GM21825 (cell line): ENCODE results near the gene TRPM5.

Source experiments
- ATAC-seq: cut with Tn5 transposase; IDR thresholded peaks from one replicate; pipeline ENCODE4 v1.9.1; 2021; ENCODE audit warnings: mild to moderate bottlenecking, moderate library complexity; ENCODE audit not compliant: unreplicated experiment

Gene TRPM5

DNA sequence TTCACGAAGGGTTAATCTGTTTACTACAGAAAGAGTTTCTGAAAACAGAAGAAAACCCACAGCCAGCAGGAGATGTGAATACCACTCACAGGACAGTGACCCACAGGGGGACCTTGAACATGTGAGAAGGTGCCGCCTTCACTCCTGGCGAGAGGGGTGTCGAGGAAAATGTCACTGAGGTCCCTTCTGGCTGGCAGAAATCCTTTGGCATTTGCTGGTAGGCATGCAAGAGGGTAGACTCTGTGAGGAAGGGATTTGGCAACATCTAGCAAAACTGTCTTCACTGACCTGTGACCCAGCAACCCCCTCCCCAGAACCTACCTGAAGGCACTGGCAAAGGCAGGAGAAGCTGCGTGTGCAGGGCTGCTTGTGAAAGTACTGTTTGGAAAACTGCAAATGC lies 9.1 kb upstream of the TRPM5 start:
- no peak for ATAC-seq

DNA sequence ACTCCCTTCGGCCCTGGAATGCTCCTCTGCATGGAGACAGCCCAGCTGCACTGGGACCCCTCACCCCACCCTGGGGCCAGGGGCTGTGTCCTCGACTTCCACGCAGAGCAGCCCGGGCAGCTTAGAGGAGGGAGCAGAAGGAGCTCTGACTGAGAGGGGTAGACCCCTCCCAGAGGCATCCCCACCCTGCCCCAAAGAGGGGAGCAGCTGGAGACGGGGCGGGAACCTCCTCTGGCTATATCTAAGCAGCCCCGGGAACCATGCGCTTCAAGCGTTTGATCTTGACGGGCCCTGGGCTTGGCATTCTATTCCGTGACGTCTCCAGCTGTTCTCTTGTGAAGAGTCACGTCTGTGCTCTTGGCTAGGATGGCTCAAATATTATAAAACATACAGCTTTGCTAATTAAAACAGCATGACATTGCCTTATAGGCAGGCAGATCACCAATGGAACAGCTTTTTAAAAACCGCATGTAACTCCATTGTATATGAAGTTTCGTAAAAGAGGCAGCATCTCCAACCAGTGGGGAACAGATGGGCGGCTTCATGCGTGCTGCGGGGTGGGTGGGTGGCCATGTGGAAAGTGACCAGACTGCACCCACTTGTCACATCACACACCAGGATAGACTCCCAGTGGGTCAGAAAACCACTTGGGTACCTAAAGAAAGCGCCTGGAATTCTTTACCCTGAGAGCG lies 8.2 kb upstream of the TRPM5 start:
- no peak for ATAC-seq

DNA sequence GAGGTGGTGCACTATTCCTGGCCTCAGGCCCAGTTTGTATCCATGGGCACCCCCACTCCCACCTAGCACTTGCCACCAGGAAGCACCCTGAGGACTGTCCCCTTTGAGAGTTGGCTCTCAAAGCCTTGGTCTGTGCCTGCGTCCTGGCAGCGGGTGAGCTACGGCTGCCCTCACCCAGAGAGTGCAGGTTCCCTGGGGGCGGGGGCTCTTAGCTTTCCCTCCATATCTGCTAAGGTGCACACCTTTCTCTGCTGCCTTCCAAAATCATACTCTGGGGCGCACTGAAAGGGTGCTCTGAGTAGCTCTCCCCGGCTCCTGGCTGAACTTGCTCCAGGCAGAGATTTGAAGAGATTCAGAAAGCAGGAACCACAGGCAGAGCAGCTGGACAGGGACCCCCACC lies 7.6 kb upstream of the TRPM5 start:
- no peak for ATAC-seq

DNA sequence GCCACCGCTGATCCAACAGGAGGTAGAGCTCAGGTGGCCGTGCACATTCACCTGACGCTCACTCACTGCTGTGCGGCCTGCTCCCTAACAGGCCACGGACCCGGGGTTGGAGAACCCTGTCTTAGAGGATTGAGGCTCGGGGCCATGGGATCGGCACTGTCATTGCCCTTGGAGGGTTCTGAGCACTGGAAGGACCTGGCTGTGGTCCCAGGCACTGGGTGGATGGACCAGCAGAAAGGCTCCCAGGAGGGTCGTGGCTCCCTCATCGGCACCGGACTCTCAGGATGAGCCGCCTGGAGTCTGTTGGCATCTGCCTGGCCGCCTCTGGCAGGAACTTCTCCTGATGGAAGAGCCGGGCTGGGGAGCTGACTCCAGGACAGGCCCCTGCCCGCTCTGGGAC lies 7.0 kb upstream of the TRPM5 start:
- no peak for ATAC-seq

DNA sequence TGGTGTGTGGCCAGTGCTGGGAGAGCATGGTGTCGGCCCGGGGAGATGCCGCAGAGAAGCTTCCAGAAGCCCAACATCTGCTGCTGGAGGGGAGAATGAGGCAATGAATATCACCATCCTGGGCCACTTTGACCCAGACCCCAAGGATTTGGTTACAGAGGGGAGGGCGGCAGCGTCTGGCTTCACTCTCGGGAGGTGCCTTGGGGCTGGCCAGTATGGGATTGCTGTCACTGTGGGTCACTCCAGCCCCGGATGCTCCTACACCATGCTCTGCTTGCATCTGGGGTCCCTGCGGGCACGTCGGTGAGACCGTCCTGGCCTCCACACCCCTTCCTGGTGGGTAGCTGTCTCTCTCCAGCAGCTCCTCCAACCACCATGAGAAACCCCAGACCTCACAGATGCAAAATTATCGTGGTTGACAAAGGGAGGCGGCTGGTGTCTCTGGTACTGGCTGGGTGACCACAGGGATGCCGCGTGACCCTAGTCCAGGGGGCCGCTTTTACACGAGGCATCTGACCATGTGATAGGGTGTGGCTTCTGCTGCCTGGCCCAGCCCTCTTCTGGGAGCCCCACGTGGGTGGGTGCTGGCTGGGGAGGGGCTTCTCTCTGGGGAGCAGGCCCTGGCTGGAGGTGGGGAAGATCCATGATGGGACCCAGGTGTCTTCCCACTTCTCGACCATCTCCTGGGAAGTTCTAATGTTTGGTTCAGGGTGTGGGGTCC lies 6.2 kb upstream of the TRPM5 start:
- no peak for ATAC-seq

DNA sequence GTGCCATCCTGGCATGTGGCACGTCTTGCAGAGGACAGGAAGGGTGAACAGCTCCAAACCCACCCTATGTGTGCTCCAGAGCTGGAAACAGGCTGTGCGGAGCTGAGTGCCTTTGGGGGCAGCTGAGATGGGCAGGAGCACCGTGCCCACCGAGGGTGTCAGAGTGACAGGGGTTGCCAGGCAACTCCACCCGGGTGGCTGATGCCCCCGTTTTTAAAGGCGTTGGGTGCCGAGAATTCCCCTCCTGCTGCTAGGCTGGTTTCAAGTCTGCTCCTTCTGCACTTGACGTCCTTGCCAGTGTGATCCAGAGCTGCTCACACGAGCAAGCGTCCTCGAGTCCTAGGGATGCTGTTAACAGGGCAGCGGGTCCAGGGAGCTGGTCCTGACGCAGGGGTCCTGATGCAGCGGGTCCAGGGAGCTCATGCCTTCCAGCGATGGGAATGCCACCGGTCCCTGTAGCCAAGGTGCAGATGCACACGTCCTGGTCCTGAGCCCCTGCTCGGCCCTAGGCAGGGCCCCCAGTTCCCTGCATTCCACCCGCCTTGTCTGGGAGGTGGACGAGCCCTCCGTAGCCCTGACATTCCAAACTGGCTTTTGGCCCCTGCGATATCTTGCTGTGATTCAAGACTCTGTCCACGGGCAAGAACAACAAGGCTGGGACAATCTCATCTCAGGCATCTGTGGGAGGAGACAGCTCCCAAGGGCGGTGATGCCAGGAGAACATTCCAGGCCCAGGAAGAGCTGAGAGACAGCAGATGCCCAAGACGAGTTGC lies 5.4 kb upstream of the TRPM5 start:
- ATAC-seq, result no peak

DNA sequence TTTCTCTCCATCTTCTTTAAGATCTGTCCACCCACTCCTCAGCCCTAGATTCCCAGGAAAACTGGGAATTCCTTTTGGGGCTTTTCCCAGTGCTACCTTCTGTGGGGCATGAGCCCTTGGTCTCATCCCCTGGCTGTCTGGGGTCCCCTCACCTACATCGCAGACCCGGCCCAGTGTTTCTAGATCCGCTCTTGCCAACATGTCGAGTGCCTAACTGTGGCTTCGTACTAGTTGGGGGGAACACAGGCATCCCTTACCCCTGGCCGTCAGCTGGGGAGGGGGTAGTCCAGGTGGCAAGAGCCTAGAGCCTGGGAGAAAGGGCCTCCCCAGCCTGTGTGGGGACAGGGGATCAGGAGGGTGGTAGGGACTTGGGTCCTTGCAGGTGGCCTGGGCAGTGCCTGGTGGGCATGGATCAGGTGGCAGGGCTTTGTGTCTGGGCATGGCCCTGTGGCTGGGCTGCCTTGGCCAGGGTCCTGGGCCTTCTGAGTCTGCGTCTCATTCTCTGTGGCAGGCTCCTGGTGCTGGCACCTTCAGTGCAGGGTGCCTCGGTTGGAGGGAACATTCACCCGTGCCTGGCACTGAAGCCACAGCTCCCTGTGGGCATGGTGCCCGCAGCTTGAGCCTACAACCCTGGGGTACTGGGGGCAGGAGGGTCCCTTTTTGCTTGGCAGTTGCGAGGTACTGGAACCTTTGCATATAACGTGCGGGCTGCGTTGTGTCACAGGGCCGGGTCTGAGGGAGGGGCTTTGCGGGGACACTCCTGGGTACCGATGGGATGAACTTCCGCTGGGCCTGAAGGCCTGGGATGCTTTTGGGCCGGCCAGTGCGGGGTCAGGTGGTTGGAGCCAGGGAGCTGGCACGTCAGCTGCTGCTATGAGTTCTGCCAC lies 4.6 kb upstream of the TRPM5 start:
- ATAC-seq, result no peak

DNA sequence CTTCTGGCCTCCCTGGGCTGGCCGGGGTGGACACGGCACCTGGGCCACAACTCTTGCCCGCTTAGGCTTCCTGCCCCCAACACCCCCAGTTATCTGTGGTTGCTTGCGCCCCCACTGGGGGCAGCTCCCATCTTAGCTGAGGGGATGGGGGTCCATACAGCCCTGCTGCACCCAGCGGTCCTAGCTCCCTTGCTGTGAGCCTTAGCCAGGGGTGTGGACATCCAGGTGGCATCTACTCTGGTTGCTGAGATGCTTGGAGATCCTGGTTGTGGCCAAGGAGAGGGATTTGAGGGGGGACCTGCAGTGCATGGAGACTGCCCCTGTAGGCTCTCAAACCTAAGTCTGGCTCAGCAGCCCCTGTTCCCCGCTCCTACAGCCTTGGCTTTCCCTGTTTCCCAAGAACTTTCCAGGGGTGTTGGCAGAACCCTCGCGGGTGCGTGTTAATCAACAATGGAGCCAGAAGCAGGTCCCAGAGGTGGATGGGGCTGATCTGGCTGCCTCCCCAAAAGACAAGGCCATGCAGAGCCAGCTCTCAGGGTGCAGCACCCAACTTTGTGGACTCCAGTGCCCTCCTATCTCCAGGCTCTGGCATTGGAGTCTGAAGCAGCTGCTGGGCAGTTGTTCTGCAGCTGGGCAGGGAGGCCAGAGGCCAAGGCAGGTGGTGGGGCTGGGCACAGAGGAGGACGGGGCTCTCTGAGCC lies 3.8 kb upstream of the TRPM5 start:
- no peak for ATAC-seq

DNA sequence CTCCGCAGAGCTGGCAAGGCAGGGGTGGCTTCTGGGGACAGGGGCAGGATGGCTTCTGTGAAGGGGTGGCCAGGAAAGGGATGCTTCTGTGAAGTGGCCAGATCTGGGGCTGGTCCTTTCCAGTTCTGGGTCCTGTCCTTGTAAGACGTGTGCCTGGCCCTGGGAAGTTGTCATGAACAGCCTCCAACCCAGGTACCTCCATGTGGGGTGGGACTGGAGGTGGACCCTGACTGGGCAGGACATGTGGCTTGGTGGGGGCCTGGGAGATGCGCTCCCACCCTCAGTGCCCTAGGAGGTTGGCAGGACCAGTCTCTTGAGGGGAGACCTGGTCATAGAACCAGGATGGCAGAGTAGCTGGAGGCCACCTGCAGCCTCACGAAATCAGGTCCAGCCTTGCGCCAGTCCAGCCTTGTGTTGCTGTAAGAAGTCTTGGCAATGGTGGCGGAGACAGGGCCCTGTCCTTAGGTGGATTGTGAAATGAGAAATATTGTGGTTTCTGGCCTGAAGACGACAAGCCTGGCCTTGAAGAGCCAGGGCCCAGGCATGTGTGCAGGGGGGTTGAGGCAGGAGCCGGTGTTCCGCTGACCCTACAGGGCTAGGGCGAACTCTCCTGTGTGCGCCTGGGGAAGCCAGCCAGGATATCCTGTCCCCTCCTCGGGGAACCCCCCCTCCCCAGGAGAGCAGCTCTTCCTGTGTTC lies 3.1 kb upstream of the TRPM5 start:
- no peak for ATAC-seq

DNA sequence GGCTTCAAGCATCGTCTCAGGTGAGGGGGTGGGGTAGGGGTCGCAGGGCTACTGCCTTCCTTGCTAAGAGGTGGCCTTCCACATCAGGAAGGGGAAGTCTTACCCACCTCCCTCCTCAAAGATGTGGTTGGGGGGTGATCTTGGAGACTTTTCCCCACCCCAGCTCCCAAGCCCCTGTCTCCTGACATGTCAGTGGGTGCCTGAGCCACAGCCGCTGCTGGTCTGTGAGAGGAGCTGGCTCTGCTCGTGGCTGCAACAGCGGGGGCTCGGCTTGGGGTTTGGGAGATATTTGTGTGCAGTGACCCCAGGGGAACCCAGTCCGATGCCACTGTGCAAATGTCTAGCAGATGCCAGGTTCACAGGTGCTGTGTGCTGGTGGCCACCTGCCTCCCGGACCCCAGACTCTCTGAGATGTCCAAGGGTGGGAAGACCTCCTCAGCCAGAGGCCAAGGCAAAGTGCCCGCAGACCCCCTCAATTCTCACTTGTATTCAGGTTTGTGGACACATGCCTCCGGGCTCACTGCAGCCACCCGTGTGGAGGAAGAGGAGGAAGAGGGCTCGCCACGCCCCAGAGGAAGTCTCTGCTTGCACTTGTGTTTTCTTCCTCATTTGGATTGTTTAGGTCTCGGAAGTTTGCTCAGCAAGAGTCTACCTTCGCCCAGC lies 2.4 kb upstream of the TRPM5 start:
- ATAC-seq, result no peak

DNA sequence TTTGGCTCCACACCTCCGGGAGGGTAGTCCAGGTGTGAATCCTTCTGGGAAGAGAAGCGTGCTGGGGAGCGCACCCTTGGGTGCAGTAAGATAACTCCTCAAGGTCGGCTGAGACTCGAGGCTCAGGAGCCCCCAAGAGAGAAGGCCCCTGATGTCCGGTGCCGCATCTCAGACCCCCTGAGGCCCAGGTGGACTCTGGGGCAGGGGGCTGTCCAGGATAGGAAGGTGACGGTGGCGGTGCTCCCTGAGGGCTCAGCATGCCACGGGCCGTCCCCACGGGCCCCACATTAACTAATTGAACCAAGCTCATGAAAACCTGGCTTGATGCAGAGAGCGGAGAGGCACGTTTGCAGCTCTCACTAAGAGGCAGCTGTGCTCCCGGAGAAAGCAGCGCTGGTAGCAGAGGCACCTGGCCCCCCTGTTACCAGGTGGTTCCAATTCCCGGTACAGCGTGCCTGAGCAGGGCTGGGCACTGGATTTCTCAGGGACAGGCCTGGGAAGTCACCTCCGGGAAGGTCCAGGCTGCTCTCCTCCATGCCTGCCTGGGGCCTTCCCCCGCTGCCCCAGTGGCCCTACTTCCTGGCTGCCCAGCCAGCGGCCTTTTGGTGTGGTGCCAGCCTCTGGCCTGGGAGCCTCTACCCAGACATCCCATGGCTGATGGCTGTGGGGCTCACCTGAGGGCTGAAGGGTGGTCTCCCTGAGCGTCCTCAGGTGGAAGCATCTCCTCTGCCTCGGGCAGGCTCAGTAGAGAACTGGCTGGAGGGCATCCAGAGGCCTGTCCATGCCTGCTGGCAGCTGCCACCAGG lies 1.6 kb upstream of the TRPM5 start:
- ATAC-seq, result no peak

DNA sequence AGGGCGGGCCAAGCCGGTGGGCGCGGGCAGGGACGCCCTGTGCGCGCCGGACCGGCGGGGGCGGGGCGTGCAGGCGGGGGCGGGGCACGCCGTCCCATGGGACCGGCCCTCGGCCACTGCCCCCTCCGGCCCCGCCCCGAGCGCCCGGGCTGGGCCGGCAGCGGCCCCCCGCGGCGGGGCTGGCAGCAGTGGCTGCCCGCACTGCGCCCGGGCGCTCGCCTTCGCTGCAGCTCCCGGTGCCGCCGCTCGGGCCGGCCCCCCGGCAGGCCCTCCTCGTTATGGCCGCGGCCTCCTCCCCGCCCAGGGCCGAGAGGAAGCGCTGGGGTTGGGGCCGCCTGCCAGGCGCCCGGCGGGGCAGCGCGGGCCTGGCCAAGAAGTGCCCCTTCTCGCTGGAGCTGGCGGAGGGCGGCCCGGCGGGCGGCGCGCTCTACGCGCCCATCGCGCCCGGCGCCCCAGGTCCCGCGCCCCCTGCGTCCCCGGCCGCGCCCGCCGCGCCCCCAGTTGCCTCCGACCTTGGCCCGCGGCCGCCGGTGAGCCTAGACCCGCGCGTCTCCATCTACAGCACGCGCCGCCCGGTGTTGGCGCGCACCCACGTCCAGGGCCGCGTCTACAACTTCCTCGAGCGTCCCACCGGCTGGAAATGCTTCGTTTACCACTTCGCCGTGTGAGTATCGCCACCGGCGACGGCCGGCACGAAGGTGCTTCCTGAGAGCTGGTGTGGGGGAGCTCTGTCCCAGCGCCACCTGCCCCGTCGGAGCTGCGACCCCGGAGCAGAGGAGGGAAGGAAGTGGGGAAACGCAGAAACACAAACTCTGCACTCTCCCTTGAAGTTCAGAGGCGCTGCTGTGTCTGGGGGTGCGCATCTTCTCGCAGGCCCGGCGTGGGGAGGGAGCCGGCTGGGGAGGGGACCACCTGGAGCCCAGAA lies 769 bp upstream of the TRPM5 start, which contains the start of gene KCNQ1:
TSS of gene KCNQ1 (plus strand) at position 188 of the 925 bp plus-strand sequence. CDS start at position 279, 91 bp downstream.
- ATAC-seq, result no peak

DNA sequence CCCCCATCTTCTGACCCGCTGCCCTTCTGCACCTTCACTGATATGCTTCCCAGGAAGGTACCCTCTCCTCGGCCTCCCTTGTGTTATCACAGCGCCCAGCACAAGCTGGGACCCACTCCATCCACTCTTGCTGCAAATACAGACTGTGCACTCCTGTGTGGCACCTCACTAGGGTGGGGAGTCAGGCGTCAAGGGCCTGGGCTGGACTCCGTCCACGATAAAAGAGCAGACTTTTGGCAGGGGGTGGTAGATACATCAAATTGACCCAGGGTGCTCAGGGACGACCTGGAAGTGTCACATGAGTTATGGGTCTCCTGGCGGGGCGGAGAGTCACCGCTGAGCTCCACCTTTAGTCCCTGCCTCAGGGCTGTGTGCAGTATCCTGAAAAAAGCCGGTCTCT lies 908 bp downstream of the TRPM5 start:
- ATAC-seq, result no peak

DNA sequence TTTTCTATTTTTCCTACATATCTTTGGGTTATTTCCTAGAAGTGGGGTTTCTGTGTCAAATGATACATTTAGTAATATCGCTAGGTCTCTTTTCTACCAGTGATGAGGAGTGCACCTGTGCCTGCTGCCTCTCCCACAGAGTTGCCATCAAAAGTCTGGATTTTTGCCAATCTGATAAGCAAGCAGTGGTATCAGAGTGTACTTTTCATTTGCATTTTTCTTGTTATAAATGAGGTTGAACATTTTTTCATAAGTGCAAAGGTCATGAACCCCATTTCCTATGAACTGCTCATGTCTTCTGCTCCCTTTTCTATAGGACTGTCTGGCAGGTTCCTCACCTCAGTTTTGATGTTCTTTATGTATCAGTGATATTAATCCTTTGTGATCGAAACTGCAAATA lies 1.7 kb downstream of the TRPM5 start:
- ATAC-seq, result no peak

DNA sequence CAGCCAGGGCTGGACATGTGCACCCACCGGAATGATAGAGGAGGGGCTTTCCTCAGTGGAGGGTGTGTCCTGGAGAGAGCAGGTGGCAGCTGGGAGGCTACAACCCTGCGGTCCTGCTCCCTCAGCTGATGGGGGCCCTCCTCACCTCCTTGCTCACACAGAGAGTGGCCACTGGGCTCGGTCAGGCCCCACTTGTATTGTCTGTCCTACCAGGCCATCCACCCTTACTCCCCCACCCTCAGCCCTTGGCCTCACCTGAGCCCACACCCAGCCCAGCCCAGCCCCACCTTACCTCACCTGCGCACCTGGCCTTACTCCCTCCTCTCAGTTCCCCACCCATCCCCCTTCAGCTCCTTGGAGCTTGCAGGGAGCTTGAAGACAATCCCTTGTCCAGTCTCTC lies 3.1 kb downstream of the TRPM5 start:
- no peak for ATAC-seq

DNA sequence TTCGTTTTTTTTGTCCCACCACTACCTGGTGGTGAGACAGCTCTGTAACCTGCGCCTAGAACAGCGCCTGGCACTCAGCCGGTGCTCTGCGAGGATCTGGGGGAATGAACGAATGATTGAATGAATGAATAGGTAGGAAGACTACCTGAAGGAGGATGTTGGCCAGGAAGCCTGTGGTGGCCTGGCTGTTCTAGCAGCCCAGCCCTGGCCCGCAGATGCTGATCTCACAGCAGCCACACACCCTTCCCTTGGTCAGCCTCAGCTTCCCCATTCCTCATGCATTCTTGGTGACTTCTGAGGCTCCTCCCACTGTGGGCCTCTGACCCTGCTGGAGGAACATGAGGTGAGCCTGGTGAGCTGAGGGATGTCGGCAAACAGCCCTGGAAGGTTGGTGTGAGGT lies 3.7 kb downstream of the TRPM5 start:
- no peak for ATAC-seq

DNA sequence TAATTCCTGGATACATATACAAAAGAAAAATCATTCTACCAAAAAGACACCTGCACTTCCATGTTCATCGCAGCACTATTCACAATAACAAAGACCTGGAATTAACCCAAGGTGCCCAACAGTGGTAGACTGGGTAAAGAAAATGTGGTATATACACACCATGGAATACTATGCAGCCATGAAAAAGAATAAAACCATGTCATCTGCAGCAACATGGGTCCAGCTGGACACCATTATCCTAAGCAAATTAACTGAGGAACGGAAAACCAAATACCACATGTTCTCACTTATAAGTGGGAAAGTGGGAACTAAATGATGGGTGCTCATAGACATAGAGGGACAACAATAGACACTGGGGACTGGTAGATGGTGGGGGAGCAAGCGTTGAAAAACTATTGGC lies 4.5 kb downstream of the TRPM5 start:
- no peak for ATAC-seq
